ENCODE results near the gene DHRS11.
A peak's percentile ranks its signal among the peaks of the same experiment; 100 is the strongest.

Gene DHRS11

GRCh38 chr17:36608794-36609497 is 17.3 kb downstream of the DHRS11 start:
- DNase-seq (ENCODE audit: low read depth): peak; percentile 65
- TF ChIP-seq CTCF (conservative IDR thresholded peaks at IDR 0.05; ENCODE audit: low read length): peak; percentile 64
- H3K4me3 ChIP-seq (ENCODE audit: low read length): no peak overlapping the region

- no peak for TF ChIP-seq CTCF (conservative IDR thresholded peaks at IDR 0.05; ENCODE audit: low read length)
- no peak for DNase-seq (ENCODE audit: low read depth)
- H3K4me3 ChIP-seq (ENCODE audit: low read length): no peak overlapping the region
Observed at GRCh38 chr17:36609498-36609862, 17.8 kb downstream of the DHRS11 start.

- H3K4me3 ChIP-seq (ENCODE audit: low read length): no peak overlapping the region
- no peak for TF ChIP-seq CTCF (conservative IDR thresholded peaks at IDR 0.05; ENCODE audit: low read length)
- no peak for DNase-seq (ENCODE audit: low read depth)
Observed at GRCh38 chr17:36610474-36610873, 18.8 kb downstream of the DHRS11 start.

- H3K4me3 ChIP-seq (ENCODE audit: low read length): no peak overlapping the region
- peak; percentile 61 for DNase-seq (ENCODE audit: low read depth)
- TF ChIP-seq CTCF (conservative IDR thresholded peaks at IDR 0.05; ENCODE audit: low read length): no peak
Observed at GRCh38 chr17:36611345-36612072, 19.8 kb downstream of the DHRS11 start.

GRCh38 chr17:36612323-36612722 is 20.6 kb downstream of the DHRS11 start:
- no peak for DNase-seq (ENCODE audit: low read depth)
- TF ChIP-seq CTCF (conservative IDR thresholded peaks at IDR 0.05; ENCODE audit: low read length): no peak
- H3K4me3 ChIP-seq (ENCODE audit: low read length): no peak overlapping the region

GRCh38 chr17:36613155-36613554 is 21.5 kb downstream of the DHRS11 start:
- TF ChIP-seq CTCF (conservative IDR thresholded peaks at IDR 0.05; ENCODE audit: low read length): no peak
- H3K4me3 ChIP-seq (ENCODE audit: low read length): no peak overlapping the region
- no peak for DNase-seq (ENCODE audit: low read depth)

GRCh38 chr17:36614081-36614480 is 22.4 kb downstream of the DHRS11 start:
- H3K4me3 ChIP-seq (ENCODE audit: low read length): no peak overlapping the region
- no peak for TF ChIP-seq CTCF (conservative IDR thresholded peaks at IDR 0.05; ENCODE audit: low read length)
- DNase-seq (ENCODE audit: low read depth): no peak
